Endothelial cell (in vitro differentiated cells): Measurements from ENCODE around the gene HOXD4. TPM values are rescaled to one million over a fixed set of nuclear protein-coding genes. Genes with fewer than 3 reads are reported as not detected.

Experiments used
- DNase-seq: peaks from one replicate; pipeline ENCODE4 v3.0.0; 2021; ENCODE audit warnings: low spot score
- H3K27ac Mint-ChIP-seq: one replicate; pipeline ENCODE4 v1.8.0; 2021; ENCODE audit warnings: mixed read lengths, inconsistent platforms; ENCODE audit not compliant: unreplicated experiment
- H3K27me3 Mint-ChIP-seq: one replicate; pipeline ENCODE4 v1.8.0; 2021; ENCODE audit warnings: mild to moderate bottlenecking, moderate library complexity, mixed read lengths, inconsistent platforms; ENCODE audit not compliant: unreplicated experiment
- H3K36me3 Mint-ChIP-seq: one replicate; pipeline ENCODE4 v1.8.0; 2021; ENCODE audit warnings: mild to moderate bottlenecking, low read depth, mixed read lengths, inconsistent platforms; ENCODE audit not compliant: unreplicated experiment
- H3K4me1 Mint-ChIP-seq: one replicate; pipeline ENCODE4 v1.8.0; 2021; ENCODE audit warnings: mild to moderate bottlenecking, mixed read lengths, inconsistent platforms; ENCODE audit not compliant: unreplicated experiment
- H3K4me3 Mint-ChIP-seq: one replicate; pipeline ENCODE4 v1.8.0; 2021; ENCODE audit warnings: mild to moderate bottlenecking, mixed read lengths, inconsistent platforms; ENCODE audit not compliant: unreplicated experiment
- H3K9me3 Mint-ChIP-seq: one replicate; pipeline ENCODE4 v1.8.0; 2021; ENCODE audit warnings: mixed read lengths, inconsistent platforms; ENCODE audit not compliant: unreplicated experiment
- CTCF ChIP-seq: fragments of 200-600 bp; sonication (generic); IDR thresholded peaks from one replicate; pipeline ENCODE4 v1.5.0; 2021; ENCODE audit warnings: antibody characterized with exemption; ENCODE audit not compliant: unreplicated experiment
- total RNA-seq: library from RNA; stranded (reverse); fragmentation: NEBNext Ultra II Directional; extraction: Animal tissue kit (Norgen Biotek cat#: 25700); gene quantifications from one replicate; pipeline ENCODE4 v1.2.1, GENCODE V29; 2021; ENCODE audit not compliant: unreplicated experiment

HOXD4 gene
- total RNA-seq, 1 donor from 2014 or later = 3.5 TPM

GRCh38 chr2:176142281-176142680, 9.1 kb upstream of the HOXD4 start:
- Mint-ChIP-seq H3K4me1 (peaks cover 21% of the 10 kb centered on the region), H3K27me3 (peaks cover 39% of the 10 kb centered on the region), H3K36me3 (no peaks in the 10 kb centered on the region), H3K27ac (no peak overlapping the region), H3K9me3 (no peaks in the 10 kb centered on the region), H3K4me3 (no peak overlapping the region)
- TF ChIP-seq CTCF = no peak
- DNase-seq = no peak

GRCh38 chr2:176145085-176145969, 6.0 kb upstream of the HOXD4 start:
- no peak overlapping the region for H3K27ac Mint-ChIP-seq
- peaks cover 27% of the 10 kb centered on the region for H3K4me1 Mint-ChIP-seq
- no peaks in the 10 kb centered on the region for H3K9me3 Mint-ChIP-seq
- peaks cover 8% of the 10 kb centered on the region for H3K36me3 Mint-ChIP-seq
- no peak overlapping the region for H3K4me3 Mint-ChIP-seq
- peaks cover 58% of the 10 kb centered on the region for H3K27me3 Mint-ChIP-seq
- no peak for DNase-seq
- TF ChIP-seq CTCF = no peak

- Mint-ChIP-seq H3K9me3 (no peaks in the 10 kb centered on the region), H3K27ac (no peak overlapping the region), H3K4me1 (peaks cover 29% of the 10 kb centered on the region), H3K27me3 (peaks cover 61% of the 10 kb centered on the region), H3K36me3 (peaks cover 11% of the 10 kb centered on the region), H3K4me3 (no peak overlapping the region)
- DNase-seq = no peak
- no peak for TF ChIP-seq CTCF
Measured at GRCh38 chr2:176146101-176146500, 5.2 kb upstream of the HOXD4 start.

- H3K36me3 Mint-ChIP-seq = peaks cover 11% of the 10 kb centered on the region
- no peak overlapping the region for H3K27ac Mint-ChIP-seq
- no peaks in the 10 kb centered on the region for H3K9me3 Mint-ChIP-seq
- no peak overlapping the region for H3K4me3 Mint-ChIP-seq
- peaks cover 63% of the 10 kb centered on the region for H3K27me3 Mint-ChIP-seq
- no peak for TF ChIP-seq CTCF
- peaks cover 29% of the 10 kb centered on the region for H3K4me1 Mint-ChIP-seq
- no peak for DNase-seq
Measured at GRCh38 chr2:176146645-176147044, 4.7 kb upstream of the HOXD4 start.

- TF ChIP-seq CTCF = no peak
- H3K4me1 Mint-ChIP-seq = peaks cover 29% of the 10 kb centered on the region
- H3K36me3 Mint-ChIP-seq = peaks cover 11% of the 10 kb centered on the region
- H3K4me3 Mint-ChIP-seq = no peak overlapping the region
- no peaks in the 10 kb centered on the region for H3K9me3 Mint-ChIP-seq
- H3K27ac Mint-ChIP-seq = no peak overlapping the region
- H3K27me3 Mint-ChIP-seq = peaks cover 65% of the 10 kb centered on the region
- no peak for DNase-seq
Measured at GRCh38 chr2:176147210-176147799, 4.0 kb upstream of the HOXD4 start.
